Prostate gland (tissue), 2 donors: ENCODE data around the gene SND1. TPM values are rescaled to one million over a fixed set of nuclear protein-coding genes. Genes with fewer than 3 reads are reported as not detected.

Source experiments
- DNase-seq: peaks from one replicate; pipeline ENCODE4 v3.0.0-alpha.2; 2019; ENCODE audit warnings: low spot score
- H3K27ac ChIP-seq, 2 donors: fragments of 200-600 bp; sonication (generic); 2 replicates each; pipeline ENCODE4 v1.5.1; 2017 to 2019
- H3K27me3 ChIP-seq: fragments of 200-600 bp; sonication (generic); replicated peaks from 2 replicates; pipeline ENCODE4 v1.5.1; 2019; ENCODE audit not compliant: insufficient read depth
- H3K36me3 ChIP-seq, 2 donors: fragments of 200-600 bp; sonication (generic); 1 replicate in 1 of 2; 2 replicates in 1 of 2; pipeline versions ENCODE4 v1.5.1 to v1.8.1; 2017 to 2019
- H3K4me1 ChIP-seq: fragments of 200-600 bp; sonication (generic); replicated peaks from 2 replicates; pipeline ENCODE4 v1.5.1; 2019
- H3K4me3 ChIP-seq, 2 donors: fragments of 200-600 bp; sonication (generic); 2 replicates each; pipeline ENCODE4 v1.5.1; 2017 to 2019
- H3K9me3 ChIP-seq: fragments of 200-600 bp; sonication (generic); 2 replicates; pipeline ENCODE4 v1.5.1; 2017
- CTCF ChIP-seq, 4 experiments: fragments of 200-600 bp in 2 of 4; fragments of 450-650 bp in 2 of 4; sonication (generic) in 2 of 4; IDR thresholded peaks; 1 replicate in 3 of 4; 2 replicates in 1 of 4; pipeline ENCODE4 v1.5.1; 2016 to 2019; ENCODE audit warnings: antibody characterized with exemption in 4 of 4, mild to moderate bottlenecking in 2 of 4, moderate library complexity in 2 of 4
- POLR2A ChIP-seq: fragments of 450-650 bp; IDR thresholded peaks from one replicate; pipeline ENCODE4 v1.6.1; 2016; ENCODE audit warnings: antibody characterized with exemption, mild to moderate bottlenecking
- POLR2AphosphoS5 ChIP-seq: sonication (generic); formaldehyde crosslinking; IDR thresholded peaks from one replicate; pipeline ENCODE4 v1.6.1; 2017; ENCODE audit warnings: antibody characterized with exemption
- WGBS: methylation state at CpG from one replicate; pipeline ENCODE4 v1.1.5; 2018; 5-methylcytosine and 5-hydroxymethylcytosine counted together
- intact Hi-C: fragments of 100-400 bp; cut with DNase I; formaldehyde crosslinking; loops from one replicate; pipeline ENCODE4 v1.14.2; 2022
- total RNA-seq, 2 donors: library from RNA; depleted of rRNA; stranded (reverse); fragments of >200 nt; gene quantifications; one replicate each; pipeline ENCODE4 v1.1.0, GENCODE V29; 2016

The SND1 gene
- total RNA-seq, 2 donors from 2014 or later = 175 to 190 TPM

- Histone ChIP-seq H3K27ac (no peak overlapping the region), H3K9me3 (no peaks in the 10 kb centered on the region), H3K36me3 (no peaks in the 10 kb centered on the region), H3K4me1 (no peaks in the 10 kb centered on the region), H3K4me3 (no peak overlapping the region), H3K27me3 (no peaks in the 10 kb centered on the region)
- TF ChIP-seq POLR2A = no peak
- TF ChIP-seq POLR2AphosphoS5 = no peak
- no peak for TF ChIP-seq CTCF (IDR thresholded peaks at IDR 0.05)
- 84% methylated on average over 6 of the region's 6 CpGs for WGBS
- no peak for DNase-seq
- intact Hi-C loops = no loop called here
Observed at GRCh38 chr7:127950233-127950935, 298.4 kb downstream of the SND1 start.

- no peak overlapping the region for H3K4me3 ChIP-seq
- no peak for TF ChIP-seq CTCF (IDR thresholded peaks at IDR 0.05)
- no peak for TF ChIP-seq POLR2AphosphoS5
- no peak for TF ChIP-seq POLR2A
- 68% methylated on average over 5 of the region's 5 CpGs for WGBS
- no peaks in the 10 kb centered on the region for H3K36me3 ChIP-seq
- H3K4me1 ChIP-seq = no peaks in the 10 kb centered on the region
- H3K9me3 ChIP-seq = no peaks in the 10 kb centered on the region
- no peak overlapping the region for H3K27ac ChIP-seq
- no peak for DNase-seq
- no peaks in the 10 kb centered on the region for H3K27me3 ChIP-seq
- intact Hi-C loops = no loop called here
Observed at GRCh38 chr7:127953423-127954356, 301.7 kb downstream of the SND1 start.

- intact Hi-C loops = no loop called here
- TF ChIP-seq POLR2A = no peak
- no peaks in the 10 kb centered on the region for H3K4me1 ChIP-seq
- no peak overlapping the region for H3K27ac ChIP-seq
- no peak for DNase-seq
- H3K36me3 ChIP-seq = no peaks in the 10 kb centered on the region
- H3K4me3 ChIP-seq = no peak overlapping the region
- WGBS = 30% methylated on average over 2 of the region's 2 CpGs
- H3K27me3 ChIP-seq = no peaks in the 10 kb centered on the region
- no peaks in the 10 kb centered on the region for H3K9me3 ChIP-seq
Observed at GRCh38 chr7:127954357-127954748, 302.4 kb downstream of the SND1 start.

- no peak overlapping the region for H3K27ac ChIP-seq
- WGBS = 69% methylated on average over 7 of the region's 7 CpGs
- intact Hi-C loops = no loop called here
Observed at GRCh38 chr7:127955051-127955531, 303.1 kb downstream of the SND1 start.

More at GRCh38 chr7:127955051-127955531, 303.1 kb downstream of the SND1 start:
- no peak for DNase-seq
- TF ChIP-seq CTCF (IDR thresholded peaks at IDR 0.05) (no peak), POLR2A (no peak), POLR2AphosphoS5 (no peak)
- no peaks in the 10 kb centered on the region for H3K4me1 ChIP-seq
- no peaks in the 10 kb centered on the region for H3K27me3 ChIP-seq
- H3K36me3 ChIP-seq = no peaks in the 10 kb centered on the region
- no peak overlapping the region for H3K4me3 ChIP-seq
- no peaks in the 10 kb centered on the region for H3K9me3 ChIP-seq
